Testis (tissue), 3 donors: ENCODE measurements around the gene SLMAP. TPM values are rescaled to one million over a fixed set of nuclear protein-coding genes. Genes with fewer than 3 reads are reported as not detected.
A peak's percentile ranks its signal among the peaks of the same experiment; 100 is the strongest.
"Not testable (repeated sequence)": the region's sequence is repeated elsewhere in the genome, so short reads cannot be mapped to it uniquely, and the experiment has no call there.

Experiments used
- DNase-seq: peaks from one replicate; pipeline ENCODE4 v3.0.0-alpha.2; 2019
- H3K27ac ChIP-seq, 2 donors: fragments of 200-600 bp; sonication (generic); one replicate each; pipeline ENCODE4 v1.5.1; 2019
- H3K27me3 ChIP-seq: fragments of 200-600 bp; sonication (generic); one replicate; pipeline ENCODE4 v1.5.1; 2019
- H3K36me3 ChIP-seq: fragments of 200-600 bp; sonication (generic); one replicate; pipeline ENCODE4 v1.5.1; 2017; ENCODE audit warnings: low read depth; ENCODE audit errors: missing control alignments
- H3K4me1 ChIP-seq: fragments of 200-600 bp; sonication (generic); one replicate; pipeline ENCODE4 v1.5.1; 2019
- H3K4me3 ChIP-seq, 2 donors: fragments of 200-600 bp; sonication (generic); one replicate each; pipeline ENCODE4 v1.5.1; 2017 to 2019
- H3K9me3 ChIP-seq: fragments of 200-600 bp; sonication (generic); one replicate; pipeline ENCODE4 v1.5.1; 2017
- CTCF ChIP-seq, 3 experiments: fragments of 450-650 bp in 2 of 3; fragments of 200-600 bp in 1 of 3; sonication (generic) in 1 of 3; IDR thresholded peaks; one replicate each; pipeline ENCODE4 v1.5.1; 2016 to 2019; ENCODE audit warnings: antibody characterized with exemption in 3 of 3, mild to moderate bottlenecking in 2 of 3, moderate library complexity in 1 of 3
- POLR2A ChIP-seq: fragments of 450-650 bp; IDR thresholded peaks from one replicate; pipeline ENCODE4 v1.6.1; 2017; ENCODE audit warnings: antibody characterized with exemption, mild to moderate bottlenecking, moderate library complexity
- WGBS, 2 donors: methylation state at CpG; one replicate each; pipeline ENCODE4 v1.1.5; 2018; 5-methylcytosine and 5-hydroxymethylcytosine counted together
- intact Hi-C: fragments of 100-400 bp; cut with DNase I; formaldehyde crosslinking; loops from one replicate; pipeline ENCODE4 v1.15.1; 2023; ENCODE audit warnings: low total_unique reads
- polyA plus RNA-seq: library from polyadenylated mRNA; stranded (reverse); fragments of 350-450 nt; fragmentation: Illumina TruSeq; extraction: RNeasy Lipid Tissue Mini Kit (QIAGEN cat#74804); gene quantifications from one replicate; pipeline ENCODE4 v1.2.3, GENCODE V29; 2014; ENCODE audit warnings: low read depth, low replicate concordance; ENCODE audit not compliant: insufficient read depth
- total RNA-seq, 2 donors: library from RNA; depleted of rRNA; stranded (reverse); fragments of >200 nt; gene quantifications; one replicate each; pipeline ENCODE4 v1.2.3, GENCODE V29; 2016

SLMAP gene
- total and polyA plus RNA-seq, 3 donors from 2014 or later, result 58.8 to 126 (median 120) TPM

- no peak overlapping the region for H3K4me3 ChIP-seq
- peak overlapping the region in 1 of 2 donors; percentile 4 for H3K27ac ChIP-seq
These were observed 120.5 kb downstream of the SLMAP start for GRCh38 chr3:57876632-57877031.

GRCh38 chr3:57877116-57877515 lies 121.0 kb downstream of the SLMAP start:
- intact Hi-C loops, result no loop called here
- no peaks in the 10 kb centered on the region for H3K4me1 ChIP-seq
- TF ChIP-seq POLR2A (no peak), CTCF (IDR thresholded peaks at IDR 0.05) (no peak)
- H3K4me3 ChIP-seq, result no peak overlapping the region
- no peaks in the 10 kb centered on the region for H3K27me3 ChIP-seq
- no peak overlapping the region for H3K27ac ChIP-seq
- H3K36me3 ChIP-seq, result no peaks in the 10 kb centered on the region
- no peaks in the 10 kb centered on the region for H3K9me3 ChIP-seq
- 79 to 84% methylated on average over 2 of the region's 2 CpGs for WGBS, 2 donors
- no peak for DNase-seq

More at GRCh38 chr3:57876632-57877031, 120.5 kb downstream of the SLMAP start:
- H3K27me3 ChIP-seq, result no peaks in the 10 kb centered on the region
- H3K9me3 ChIP-seq, result no peaks in the 10 kb centered on the region
- TF ChIP-seq POLR2A, result no peak
- no peak for TF ChIP-seq CTCF (IDR thresholded peaks at IDR 0.05)
- no peak for DNase-seq
- WGBS, 2 donors, result 55 to 56% methylated on average over 3 of the region's 3 CpGs
- no peaks in the 10 kb centered on the region for H3K4me1 ChIP-seq
- intact Hi-C loops, result no loop called here
- no peaks in the 10 kb centered on the region for H3K36me3 ChIP-seq

GRCh38 chr3:57884436-57884835 lies 128.3 kb downstream of the SLMAP start:
- H3K4me3 ChIP-seq, DNase-seq, H3K4me1 ChIP-seq, H3K36me3 ChIP-seq, H3K9me3 ChIP-seq, intact Hi-C loops, H3K27me3 ChIP-seq: not testable (repeated sequence)
- 72 to 84% methylated on average over 5 of the region's 5 CpGs for WGBS, 2 donors
- peak overlapping the region; percentile 37 to 59 for H3K27ac ChIP-seq

- intact Hi-C loops, result no loop called here
- 31 to 45% methylated on average over 6 of the region's 6 CpGs for WGBS, 2 donors
- Histone ChIP-seq H3K4me3 (peak overlapping the region in 1 of 2 donors; percentile 27), H3K9me3 (no peaks in the 10 kb centered on the region), H3K4me1 (no peaks in the 10 kb centered on the region), H3K27ac (peak overlapping the region; percentile 59 to 71), H3K27me3 (no peaks in the 10 kb centered on the region), H3K36me3 (no peaks in the 10 kb centered on the region)
- no peak for DNase-seq
- TF ChIP-seq POLR2A, result no peak
- TF ChIP-seq CTCF (IDR thresholded peaks at IDR 0.05), result no peak
These were observed 133.7 kb downstream of the SLMAP start for GRCh38 chr3:57889807-57890206.

- H3K4me3 ChIP-seq, result no peak overlapping the region
- H3K4me1 ChIP-seq, result no peaks in the 10 kb centered on the region
- TF ChIP-seq CTCF (IDR thresholded peaks at IDR 0.05) (no peak), POLR2A (no peak)
- DNase-seq, result no peak
- H3K27me3 ChIP-seq, result no peaks in the 10 kb centered on the region
- peak overlapping the region; percentile 59 to 71 for H3K27ac ChIP-seq
- H3K9me3 ChIP-seq, result no peaks in the 10 kb centered on the region
- H3K36me3 ChIP-seq, result no peaks in the 10 kb centered on the region
- WGBS, 2 donors, result 73 to 81% methylated on average over 2 of the region's 2 CpGs
- intact Hi-C loops, result no loop called here
These were observed 134.8 kb downstream of the SLMAP start for GRCh38 chr3:57890874-57891273.
